Muscle layer of colon (tissue), 2 donors: Measurements from ENCODE around the gene ATP2C2.

Experiments used
- H3K27ac ChIP-seq: one replicate; pipeline ENCODE4 v1.7.0; 2013; ENCODE audit warnings: low read depth, mild to moderate bottlenecking, low read length, moderate library complexity
- H3K27me3 ChIP-seq, 2 donors: one replicate each; pipeline ENCODE4 v1.7.0; 2013; ENCODE audit warnings: low read length in 2 of 2, mild to moderate bottlenecking in 2 of 2; ENCODE audit not compliant: insufficient read depth in 2 of 2, control insufficient read depth in 1 of 2
- H3K36me3 ChIP-seq: one replicate; pipeline ENCODE4 v1.7.0; 2013; ENCODE audit warnings: mild to moderate bottlenecking, low read length; ENCODE audit not compliant: insufficient read depth
- H3K4me1 ChIP-seq: one replicate; pipeline ENCODE4 v1.7.0; 2013; ENCODE audit warnings: mild to moderate bottlenecking, low read length; ENCODE audit not compliant: insufficient read depth
- H3K4me3 ChIP-seq, 2 donors: one replicate each; pipeline ENCODE4 v1.7.0; 2013; ENCODE audit warnings: low read length in 2 of 2, low read depth in 1 of 2, mild to moderate bottlenecking in 1 of 2, moderate library complexity in 1 of 2
- H3K9ac ChIP-seq: one replicate; pipeline ENCODE4 v1.7.0; 2013; ENCODE audit warnings: low read length
- H3K9me3 ChIP-seq: one replicate; pipeline ENCODE4 v1.7.0; 2013; ENCODE audit warnings: mild to moderate bottlenecking, low read length
- donor health status: abdominal sarcoma.
- donor health status: Adenocarcinoma of cecum.

ATP2C2 gene

GRCh38 chr16:84498859-84499620 is 130.7 kb downstream of the ATP2C2 start:
- Histone ChIP-seq H3K27me3 (no peaks in the 10 kb centered on the region), H3K9me3 (no peaks in the 10 kb centered on the region), H3K4me1 (peaks cover 11% of the 10 kb centered on the region), H3K27ac (no peak overlapping the region), H3K4me3 (no peak overlapping the region), H3K36me3 (peaks cover 40% of the 10 kb centered on the region), H3K9ac (no peak overlapping the region)

DNA sequence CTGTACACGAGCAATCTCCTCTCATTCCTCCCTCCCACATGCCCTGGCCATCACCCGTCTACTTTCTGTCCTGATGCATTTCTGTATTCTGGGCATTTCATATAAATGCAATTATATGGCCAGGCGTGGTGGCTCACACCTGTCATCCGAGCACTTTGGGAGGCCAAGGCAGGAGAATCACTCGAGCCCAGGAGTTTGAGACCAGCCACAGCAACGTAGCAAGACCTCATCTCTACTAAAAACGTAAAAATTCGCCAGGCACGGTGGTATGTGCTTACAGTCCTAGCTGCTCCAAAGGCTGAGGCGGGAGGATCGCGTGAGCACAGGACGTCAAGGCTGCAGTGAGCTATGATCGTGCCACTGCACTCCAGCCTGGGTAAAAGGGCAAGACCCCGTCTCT is 131.3 kb downstream of the ATP2C2 start:
- H3K4me1 ChIP-seq: peaks cover 13% of the 10 kb centered on the region
- H3K9me3 ChIP-seq: no peaks in the 10 kb centered on the region
- H3K27ac ChIP-seq: no peak overlapping the region
- peaks cover 35% of the 10 kb centered on the region for H3K36me3 ChIP-seq
- H3K9ac ChIP-seq: no peak overlapping the region
- no peaks in the 10 kb centered on the region for H3K27me3 ChIP-seq
- H3K4me3 ChIP-seq: no peak overlapping the region

- Histone ChIP-seq H3K4me3 (no peak overlapping the region), H3K9ac (no peak overlapping the region), H3K4me1 (peaks cover 17% of the 10 kb centered on the region), H3K9me3 (no peaks in the 10 kb centered on the region), H3K27me3 (no peaks in the 10 kb centered on the region), H3K36me3 (peaks cover 30% of the 10 kb centered on the region), H3K27ac (no peak overlapping the region)
Measured at GRCh38 chr16:84500531-84500930, 132.2 kb downstream of the ATP2C2 start.

DNA sequence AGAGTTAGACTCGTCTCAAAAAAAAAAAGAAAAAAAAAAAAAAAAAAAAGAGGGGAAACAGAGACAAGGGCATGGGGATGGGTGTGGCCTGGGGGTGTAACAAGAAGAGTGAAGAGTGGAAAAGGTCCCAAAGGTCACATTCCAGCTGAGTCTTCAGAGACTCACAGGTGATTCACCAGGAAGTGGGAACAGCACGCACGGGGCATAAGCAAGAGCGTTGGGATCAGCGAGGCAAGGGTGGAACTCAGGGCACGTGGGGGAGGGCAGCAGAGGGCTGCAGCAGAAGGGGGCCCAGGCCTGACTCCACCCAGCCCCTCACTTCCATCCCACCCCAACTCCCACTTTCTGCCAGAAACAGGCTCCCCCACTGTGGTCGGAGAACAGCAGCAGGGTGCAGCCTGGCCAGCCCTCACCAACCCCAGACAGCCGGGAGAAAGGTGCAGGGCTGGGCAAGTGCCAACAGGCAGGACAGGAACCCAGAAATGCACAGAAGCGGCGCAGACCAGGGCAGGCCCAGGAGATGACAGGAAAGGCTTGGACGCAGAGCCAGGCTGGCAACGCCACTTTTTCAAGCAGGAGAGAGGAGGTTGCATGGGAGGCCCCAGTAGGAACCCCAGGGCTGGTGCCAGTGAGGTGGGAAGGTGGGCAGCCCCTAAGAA is 132.9 kb downstream of the ATP2C2 start:
- no peak overlapping the region for H3K27ac ChIP-seq
- H3K4me3 ChIP-seq: no peak overlapping the region
- no peaks in the 10 kb centered on the region for H3K9me3 ChIP-seq
- peaks cover 25% of the 10 kb centered on the region for H3K36me3 ChIP-seq
- no peaks in the 10 kb centered on the region for H3K27me3 ChIP-seq
- H3K9ac ChIP-seq: no peak overlapping the region
- peaks cover 22% of the 10 kb centered on the region for H3K4me1 ChIP-seq

DNA sequence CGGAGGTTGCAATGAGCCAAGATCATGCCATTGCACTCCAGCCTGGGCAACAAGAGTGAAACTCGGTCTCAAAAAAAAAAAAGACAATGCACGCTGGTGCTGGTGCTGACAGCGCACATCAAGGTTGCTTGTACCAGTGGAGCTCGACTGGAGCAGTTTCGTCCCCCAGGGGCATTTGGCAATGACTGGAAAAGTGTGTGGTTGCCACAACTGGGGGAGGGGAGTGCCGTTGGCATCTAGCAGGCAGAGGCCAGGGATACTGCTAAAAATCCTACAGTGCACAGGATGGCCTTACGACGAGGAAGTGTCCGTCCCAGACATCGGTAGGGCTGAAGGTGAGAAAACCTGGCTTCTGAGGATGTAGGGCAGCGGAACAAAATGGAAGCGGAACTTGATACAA is 133.7 kb downstream of the ATP2C2 start:
- Histone ChIP-seq H3K36me3 (peaks cover 17% of the 10 kb centered on the region), H3K27me3 (no peaks in the 10 kb centered on the region), H3K4me1 (peaks cover 22% of the 10 kb centered on the region), H3K27ac (no peak overlapping the region), H3K9me3 (no peaks in the 10 kb centered on the region), H3K9ac (no peak overlapping the region), H3K4me3 (no peak overlapping the region)

DNA sequence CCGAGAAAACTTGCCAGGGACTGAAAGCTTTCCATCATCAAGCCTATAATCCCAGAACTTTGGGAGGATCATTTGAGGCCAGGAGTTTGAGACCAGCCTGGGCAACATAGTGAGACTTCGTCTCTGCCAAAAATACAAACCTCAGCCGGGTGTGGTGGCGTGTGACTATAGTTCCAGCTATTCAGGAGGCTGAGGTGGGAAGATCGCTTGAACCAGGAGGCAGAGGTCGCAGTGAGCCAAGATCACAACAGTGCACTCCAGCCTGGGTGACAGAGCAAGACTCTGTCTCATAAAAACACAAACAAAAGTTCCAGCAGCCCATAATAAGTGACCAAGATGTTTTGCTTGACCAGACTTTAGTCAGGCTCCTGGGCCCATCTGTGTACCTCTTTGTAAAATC is 134.2 kb downstream of the ATP2C2 start:
- Histone ChIP-seq H3K9ac (no peak overlapping the region), H3K9me3 (no peaks in the 10 kb centered on the region), H3K27ac (no peak overlapping the region), H3K4me3 (no peak overlapping the region), H3K27me3 (no peaks in the 10 kb centered on the region), H3K36me3 (peaks cover 12% of the 10 kb centered on the region), H3K4me1 (peaks cover 22% of the 10 kb centered on the region)

GRCh38 chr16:84503751-84504395 is 135.5 kb downstream of the ATP2C2 start:
- Histone ChIP-seq H3K9me3 (no peaks in the 10 kb centered on the region), H3K27me3 (no peaks in the 10 kb centered on the region), H3K36me3 (peaks cover 9% of the 10 kb centered on the region), H3K4me1 (peaks cover 22% of the 10 kb centered on the region), H3K9ac (peak overlapping the region; percentile 68), H3K4me3 (peak overlapping the region; percentile 89 to 95), H3K27ac (peak overlapping the region; percentile 69)

DNA sequence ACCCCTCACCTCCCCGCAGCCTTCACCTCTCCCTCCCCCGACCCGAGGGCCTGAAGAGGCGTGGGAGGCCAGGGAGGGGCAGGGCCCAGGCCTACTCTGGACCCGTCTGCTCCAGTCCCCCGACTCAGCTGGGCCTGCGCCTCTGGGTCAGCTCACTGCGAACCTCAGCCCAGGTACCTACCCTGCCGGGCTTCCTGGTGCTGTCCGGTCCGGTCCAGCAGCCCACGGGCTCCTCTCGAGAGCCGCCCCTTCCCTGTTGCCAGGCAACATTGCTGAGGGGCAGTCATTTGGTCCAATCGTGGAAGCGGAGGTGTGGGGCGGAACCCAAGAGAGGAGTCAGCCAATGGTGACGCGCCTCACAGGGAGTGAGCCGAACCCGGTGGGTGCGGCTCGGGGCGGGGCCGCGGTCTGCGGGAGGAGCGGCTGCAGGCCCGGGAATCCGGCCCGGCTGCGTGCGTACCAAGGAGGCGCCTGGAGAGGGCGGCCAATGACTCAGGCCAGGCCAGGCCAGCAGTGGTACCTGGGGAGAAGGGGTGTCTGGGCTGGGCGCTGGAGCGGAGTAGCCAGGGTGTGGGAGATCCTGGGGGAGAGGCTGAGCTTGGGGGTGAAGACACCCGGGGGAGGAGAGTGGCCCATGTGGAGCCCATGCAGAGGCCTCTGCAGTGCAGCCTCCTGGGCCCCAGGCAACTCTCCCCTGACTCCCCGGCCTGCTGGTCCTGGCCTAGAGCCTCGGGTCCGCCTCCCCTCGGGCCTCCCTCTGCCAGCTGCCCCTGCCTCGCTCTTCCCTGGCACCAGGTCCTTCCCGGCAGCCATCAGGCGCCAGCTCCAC is 136.3 kb downstream of the ATP2C2 start, which contains the start of gene MEAK7:
TSS of gene MEAK7 (minus strand) at position 240 of the 829 bp plus-strand sequence. CDS start 6,573 bp downstream, outside the sequence.
- no peaks in the 10 kb centered on the region for H3K27me3 ChIP-seq
- H3K27ac ChIP-seq: peak within 1 kb of the TSS; percentile 71
- no peaks in the 10 kb centered on the region for H3K9me3 ChIP-seq
- peak within 1 kb of the TSS; percentile 68 for H3K9ac ChIP-seq
- peaks cover 9% of the 10 kb centered on the region for H3K36me3 ChIP-seq
- peak within 1 kb of the TSS; percentile 89 to 95 for H3K4me3 ChIP-seq
- peaks cover 22% of the 10 kb centered on the region for H3K4me1 ChIP-seq

DNA sequence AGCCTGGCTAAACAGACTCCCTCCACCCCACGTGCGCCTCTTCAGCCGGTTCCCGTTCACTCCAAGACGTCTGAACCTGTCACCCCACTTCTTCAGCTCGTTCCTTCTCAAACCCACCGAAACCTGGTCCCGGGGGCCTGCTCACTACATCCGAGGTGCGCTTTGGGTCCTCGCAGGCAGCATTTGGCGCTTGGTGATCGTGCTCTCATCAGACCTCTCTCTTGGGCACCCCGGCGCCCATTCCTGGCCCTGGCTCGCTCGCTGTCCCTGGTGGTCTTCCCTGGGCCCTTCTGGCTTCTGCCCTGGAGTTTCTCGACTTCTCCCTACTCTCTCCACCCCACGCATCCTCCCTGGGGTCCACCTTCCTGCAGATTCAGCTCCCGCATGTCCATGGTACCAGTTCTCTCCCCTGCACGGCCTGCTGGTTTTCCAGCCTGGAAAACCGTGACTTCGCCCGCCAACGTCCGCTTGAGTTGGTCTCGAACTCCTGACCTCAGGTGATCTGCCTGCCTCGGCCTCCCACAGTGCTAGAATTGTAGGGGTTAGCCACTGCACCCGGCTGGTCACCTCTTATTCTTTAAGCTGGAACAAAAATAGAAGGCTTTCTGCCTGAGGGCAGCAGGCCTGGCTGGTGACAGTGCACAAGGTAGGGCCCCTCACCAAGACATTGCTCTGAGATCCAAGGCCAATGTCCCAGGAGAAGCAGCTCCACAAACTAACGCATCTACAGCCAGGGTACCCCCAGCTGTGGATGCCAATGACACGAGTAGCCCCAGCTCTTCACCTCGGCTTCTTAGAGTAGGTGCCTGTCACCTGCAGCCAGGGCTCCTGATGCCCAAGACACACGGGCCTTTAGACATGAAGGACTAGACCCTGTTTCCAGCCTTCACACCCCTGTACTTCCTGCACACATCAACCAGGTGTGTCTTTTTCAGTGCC is 137.2 kb downstream of the ATP2C2 start:
- Histone ChIP-seq H3K36me3 (peaks cover 2% of the 10 kb centered on the region), H3K27ac (peak overlapping the region; percentile 71), H3K9me3 (no peaks in the 10 kb centered on the region), H3K4me3 (peak overlapping the region; percentile 44 to 89), H3K27me3 (no peaks in the 10 kb centered on the region), H3K4me1 (peaks cover 22% of the 10 kb centered on the region), H3K9ac (peak overlapping the region; percentile 57)
